ENCODE measurements around the gene MOB4.
"Not testable (repeated sequence)": the region's sequence is repeated elsewhere in the genome, so short reads cannot be mapped to it uniquely, and the experiment has no call there.

MOB4 gene

DNA sequence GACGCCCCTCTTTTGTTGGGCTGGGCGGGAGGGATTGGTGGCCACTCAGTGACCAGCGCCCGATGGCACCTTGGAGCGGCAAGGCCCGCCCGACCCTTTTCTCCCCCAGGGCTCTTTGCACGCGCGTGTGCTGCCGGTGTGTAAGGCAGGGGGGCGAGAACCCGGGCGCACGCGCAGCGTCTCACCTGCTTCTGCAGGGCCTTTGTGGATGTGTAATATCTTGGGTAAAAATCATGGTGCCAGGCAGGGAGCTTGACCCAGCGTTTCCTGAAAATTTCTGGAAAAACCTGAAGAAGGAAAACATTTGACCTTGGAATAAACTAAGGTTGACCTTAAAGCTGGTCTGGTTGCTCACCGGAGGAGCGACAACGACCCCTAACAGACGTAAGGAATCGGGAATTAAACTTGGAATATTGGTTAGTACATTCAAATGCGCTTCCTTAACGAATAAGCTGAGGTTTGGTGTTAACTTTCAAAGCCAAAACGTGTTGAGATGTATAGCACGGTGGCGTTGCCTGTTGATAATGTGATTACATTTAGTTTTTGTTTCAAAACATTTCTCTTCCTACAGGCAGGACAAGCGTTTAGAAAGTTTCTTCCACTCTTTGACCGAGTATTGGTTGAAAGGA is 15.2 kb upstream of the MOB4 start:
- Mint-ChIP-seq H3K4me3 (peak overlapping the region; percentile 88 to 100), H3K9me3 (no peaks in the 10 kb centered on the region), H3K27me3 (no peaks in the 10 kb centered on the region), H3K4me1 (peaks cover 63% of the 10 kb centered on the region), H3K27ac (peak overlapping the region; percentile 96)
- DNase-seq (no peak), ATAC-seq (peak; percentile 4)

DNA sequence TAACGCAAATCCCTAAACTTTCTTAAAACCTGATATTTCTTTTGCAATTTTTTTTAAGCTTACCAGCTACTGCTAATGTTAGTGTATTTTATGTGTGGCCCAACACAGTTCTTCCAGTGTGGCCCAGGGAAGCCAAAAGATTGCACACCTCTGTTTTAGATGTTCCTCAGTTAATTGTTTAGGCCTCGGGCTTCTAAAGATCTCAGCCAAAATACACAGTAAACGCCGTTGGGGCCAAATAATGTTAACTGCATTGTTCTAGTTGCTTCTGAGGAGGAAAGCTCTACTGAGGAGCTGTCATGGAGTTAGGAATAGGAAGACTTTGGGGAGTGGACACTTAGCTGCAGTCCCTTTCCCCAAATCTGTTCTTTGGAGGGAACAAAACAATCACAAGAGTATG is 13.7 kb upstream of the MOB4 start:
- Mint-ChIP-seq H3K27ac (peak overlapping the region; percentile 91 to 94), H3K27me3 (no peaks in the 10 kb centered on the region), H3K4me3 (peak overlapping the region; percentile 88 to 100), H3K4me1 (peaks cover 48% of the 10 kb centered on the region), H3K9me3 (no peaks in the 10 kb centered on the region)
- DNase-seq (no peak), ATAC-seq (no peak)

DNA sequence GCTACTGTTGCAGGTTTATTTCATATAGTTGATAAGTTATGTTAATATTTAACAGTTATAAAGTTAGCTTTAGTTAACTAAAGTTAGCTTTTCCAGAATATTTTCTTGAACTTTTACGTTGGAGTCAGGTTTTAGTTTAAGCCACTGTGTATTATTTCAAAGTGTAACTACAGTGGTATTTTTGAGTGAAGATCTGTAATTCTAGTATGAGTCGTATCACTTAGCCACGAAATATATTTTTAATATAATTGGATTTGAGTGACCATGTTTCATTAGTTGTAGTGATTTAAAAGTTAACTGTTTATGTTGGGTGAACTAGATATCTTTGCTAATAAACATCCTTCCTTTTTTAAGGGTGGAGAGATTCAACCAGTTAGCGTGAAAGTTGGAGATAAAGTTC is 13.2 kb upstream of the MOB4 start:
- Mint-ChIP-seq H3K4me3 (peak overlapping the region in 1 of 2 donors; percentile 100), H3K4me1 (peaks cover 43% of the 10 kb centered on the region), H3K9me3 (no peaks in the 10 kb centered on the region), H3K27ac (peak overlapping the region in 1 of 2 donors; percentile 94), H3K27me3 (no peaks in the 10 kb centered on the region)
- DNase-seq (no peak), ATAC-seq (no peak)

DNA sequence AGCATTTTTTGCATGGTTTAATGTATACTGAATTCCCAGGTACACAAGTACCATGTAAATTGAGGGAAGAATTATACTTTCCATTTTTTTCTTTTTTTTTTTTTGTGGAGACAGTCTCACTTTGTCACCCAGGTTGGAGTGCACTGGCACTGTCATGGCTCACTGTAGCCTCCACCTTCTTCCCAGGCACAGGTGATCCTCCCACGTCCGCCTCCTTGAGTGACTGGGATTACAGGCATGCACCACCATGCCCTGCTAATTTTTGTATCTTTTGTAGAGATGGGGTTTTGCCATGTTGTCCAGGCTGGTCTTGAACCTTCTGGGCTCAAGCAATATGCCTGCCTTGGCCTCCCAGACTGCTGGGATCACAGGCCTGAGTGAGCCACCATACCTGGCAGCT is 11.9 kb upstream of the MOB4 start:
- H3K4me1 Mint-ChIP-seq = peaks cover 37% of the 10 kb centered on the region
- ATAC-seq (no peak), DNase-seq (no peak)
- H3K9me3 Mint-ChIP-seq = no peaks in the 10 kb centered on the region
- H3K4me3 Mint-ChIP-seq = peak overlapping the region in 1 of 2 donors; percentile 8
- peak overlapping the region; percentile 46 to 67 for H3K27ac Mint-ChIP-seq
- no peaks in the 10 kb centered on the region for H3K27me3 Mint-ChIP-seq

DNA sequence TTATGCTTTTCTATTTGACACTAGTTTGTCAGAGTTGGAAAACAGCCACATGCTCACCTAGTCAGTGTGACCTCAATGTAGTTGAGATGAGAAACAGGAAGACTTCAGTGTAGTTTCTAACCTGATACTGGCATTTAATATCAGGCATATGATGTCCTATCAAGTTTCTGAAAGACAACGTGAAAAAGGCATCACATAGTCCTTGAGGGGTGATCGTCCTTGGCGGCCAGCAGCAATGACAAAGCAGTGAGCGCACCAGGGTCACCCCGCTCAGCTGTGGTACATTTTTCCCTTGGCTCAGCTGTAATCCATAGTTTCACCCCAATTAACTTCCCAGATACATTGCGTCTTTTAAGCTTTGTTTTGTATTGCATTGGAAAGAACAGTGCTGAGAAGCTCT is 11.4 kb upstream of the MOB4 start:
- H3K4me3 Mint-ChIP-seq = no peak overlapping the region
- H3K27me3 Mint-ChIP-seq = no peaks in the 10 kb centered on the region
- peak overlapping the region in 1 of 2 donors; percentile 48 for H3K27ac Mint-ChIP-seq
- H3K9me3 Mint-ChIP-seq = no peaks in the 10 kb centered on the region
- ATAC-seq (no peak), DNase-seq (no peak)
- peaks cover 37% of the 10 kb centered on the region for H3K4me1 Mint-ChIP-seq

DNA sequence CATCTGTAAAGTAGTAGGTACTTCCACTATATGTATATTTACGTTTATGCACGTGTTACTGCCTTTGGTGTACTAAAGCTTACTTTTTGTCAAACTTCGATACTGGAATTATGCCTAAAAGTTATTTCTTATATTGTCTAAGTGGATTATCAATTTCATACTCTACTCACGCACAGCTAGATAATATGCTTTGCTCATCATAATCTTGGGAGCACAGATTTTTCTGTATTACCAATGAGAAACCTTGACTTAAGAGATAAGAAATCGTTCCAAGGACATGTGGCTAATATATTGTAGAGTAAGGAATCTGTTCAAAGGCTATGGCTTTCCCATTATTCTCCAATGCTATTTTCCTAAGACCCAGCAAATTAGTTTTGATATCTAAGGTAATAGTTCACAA is 9.2 kb upstream of the MOB4 start:
- Mint-ChIP-seq H3K27me3 (no peaks in the 10 kb centered on the region), H3K9me3 (no peaks in the 10 kb centered on the region), H3K4me3 (no peak overlapping the region), H3K27ac (no peak overlapping the region), H3K4me1 (peaks cover 28% of the 10 kb centered on the region)
- DNase-seq (no peak), ATAC-seq (no peak)

DNA sequence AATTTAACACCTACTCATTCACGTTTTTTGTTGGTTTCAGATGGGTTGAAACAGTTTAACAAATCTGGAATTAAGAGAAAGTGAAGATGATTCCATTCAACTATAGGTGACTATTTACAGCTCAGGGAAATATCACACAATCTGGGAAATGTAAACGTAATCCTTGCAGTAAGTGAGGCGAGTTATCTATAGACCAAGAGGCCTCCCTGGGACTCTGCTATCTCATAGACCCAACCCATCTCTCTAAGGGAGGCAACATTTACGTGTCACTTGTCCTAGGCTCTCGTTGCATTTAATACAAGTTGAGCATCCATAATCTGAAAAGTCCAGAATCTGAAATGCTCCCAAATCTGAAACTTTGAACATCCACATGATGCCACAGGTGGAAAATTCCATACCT is 2.0 kb upstream of the MOB4 start:
- no peaks in the 10 kb centered on the region for H3K9me3 Mint-ChIP-seq
- no peak overlapping the region for H3K27ac Mint-ChIP-seq
- ATAC-seq (no peak), DNase-seq (no peak)
- peaks cover 26% of the 10 kb centered on the region for H3K4me1 Mint-ChIP-seq
- H3K4me3 Mint-ChIP-seq = no peak overlapping the region
- H3K27me3 Mint-ChIP-seq = no peaks in the 10 kb centered on the region

DNA sequence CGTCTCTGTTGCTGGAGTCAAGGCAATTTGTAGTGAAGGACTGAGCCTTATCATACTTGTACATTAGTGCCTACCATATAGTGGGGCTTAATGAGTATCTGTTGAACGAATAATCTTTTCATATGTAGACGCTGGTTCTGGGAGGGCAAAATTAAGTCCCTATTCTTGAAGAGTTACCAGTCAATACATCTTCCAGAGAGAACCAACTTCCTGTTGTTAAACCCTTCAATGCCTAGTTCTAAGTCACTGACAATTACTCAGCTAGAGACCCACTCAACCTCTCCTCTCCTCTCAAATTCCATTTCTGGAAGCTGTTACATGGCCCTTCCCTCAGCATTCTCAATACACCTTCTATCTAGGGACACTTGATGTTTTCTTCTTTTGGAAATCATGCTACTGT is 1.1 kb upstream of the MOB4 start:
- Mint-ChIP-seq H3K27ac (peak overlapping the region; percentile 97 to 100), H3K4me1 (peaks cover 28% of the 10 kb centered on the region), H3K27me3 (no peaks in the 10 kb centered on the region), H3K4me3 (peak overlapping the region; percentile 96 to 97), H3K9me3 (no peaks in the 10 kb centered on the region)
- DNase-seq (no peak), ATAC-seq (no peak)

DNA sequence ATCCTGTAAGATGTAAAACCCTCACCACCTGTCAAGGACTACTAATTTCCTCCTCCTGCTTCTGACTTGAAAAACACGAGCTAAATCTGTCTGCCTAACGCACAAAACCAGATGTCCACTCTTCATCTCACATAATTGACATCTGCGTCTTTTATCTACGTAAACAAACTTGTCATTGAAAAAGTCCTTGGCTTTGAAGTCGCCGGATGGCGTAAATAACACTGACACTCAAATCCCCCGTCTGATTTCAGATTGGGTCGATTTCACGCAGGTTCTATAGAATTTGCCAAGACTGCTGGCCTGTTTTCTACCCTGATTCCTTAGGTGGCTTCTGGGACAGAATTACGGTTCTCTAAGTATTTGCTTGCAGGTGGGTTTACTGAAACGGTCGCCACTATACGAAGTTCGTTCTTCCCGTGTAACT is 539 bp upstream of the MOB4 start:
- peak; percentile 4 for ATAC-seq
- Mint-ChIP-seq H3K4me3 (peak overlapping the region; percentile 96 to 97), H3K27ac (peak overlapping the region; percentile 97 to 100), H3K9me3 (no peaks in the 10 kb centered on the region), H3K4me1 (peaks cover 28% of the 10 kb centered on the region), H3K27me3 (no peaks in the 10 kb centered on the region)
- no peak for DNase-seq

DNA sequence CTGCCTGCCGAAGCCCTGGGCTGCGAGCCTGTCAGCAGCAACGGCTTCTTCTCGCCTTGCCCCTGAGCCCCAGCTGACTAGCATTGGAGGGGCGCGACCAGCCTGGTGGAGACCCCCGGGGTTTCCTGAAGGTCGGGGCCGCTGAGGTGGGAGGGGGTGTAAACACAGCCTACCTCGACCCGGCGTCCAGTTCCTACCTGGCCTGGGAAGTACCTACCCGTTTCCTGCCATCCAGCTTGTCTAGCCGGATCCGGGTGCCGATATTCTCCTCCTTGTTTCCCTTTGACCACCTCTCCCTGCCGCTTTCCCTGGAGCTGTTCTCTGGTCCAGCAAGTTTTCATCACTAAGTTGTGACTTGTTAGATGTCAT is 511 bp downstream of the MOB4 start:
- DNase-seq (no peak), ATAC-seq (peak; percentile 27)
- H3K27ac Mint-ChIP-seq = peak overlapping the region; percentile 97 to 100
- peaks cover 0 to 7% of the 10 kb centered on the region in 2 donors for H3K9me3 Mint-ChIP-seq
- peak overlapping the region; percentile 96 to 97 for H3K4me3 Mint-ChIP-seq
- H3K27me3 Mint-ChIP-seq = no peaks in the 10 kb centered on the region
- peaks cover 28% of the 10 kb centered on the region for H3K4me1 Mint-ChIP-seq

DNA sequence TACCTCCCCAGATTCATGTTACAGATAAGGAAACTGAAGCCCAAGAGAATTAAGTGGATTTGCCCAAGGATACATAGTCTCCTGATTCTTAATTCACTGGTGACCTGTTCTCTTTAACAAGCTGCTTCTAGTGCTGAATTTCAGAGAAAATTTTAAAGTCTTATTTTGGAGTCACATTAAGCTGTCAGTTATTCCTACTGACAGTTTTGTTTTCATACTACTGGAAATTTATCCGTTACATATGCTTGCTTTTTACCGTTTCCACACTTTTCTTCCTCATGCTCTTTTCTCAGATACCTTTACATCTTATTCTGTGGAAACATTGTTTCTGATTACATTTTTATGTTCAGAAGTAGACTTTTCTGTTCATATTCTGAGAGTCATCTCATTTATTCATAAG is 1.3 kb downstream of the MOB4 start:
- no peak for DNase-seq
- Mint-ChIP-seq H3K4me1 (peaks cover 28% of the 10 kb centered on the region), H3K27me3 (no peaks in the 10 kb centered on the region), H3K9me3 (peaks cover 0 to 7% of the 10 kb centered on the region in 2 donors), H3K27ac (peak overlapping the region in 1 of 2 donors; percentile 84), H3K4me3 (peak overlapping the region; percentile 96 to 97)
- no peak for ATAC-seq

DNA sequence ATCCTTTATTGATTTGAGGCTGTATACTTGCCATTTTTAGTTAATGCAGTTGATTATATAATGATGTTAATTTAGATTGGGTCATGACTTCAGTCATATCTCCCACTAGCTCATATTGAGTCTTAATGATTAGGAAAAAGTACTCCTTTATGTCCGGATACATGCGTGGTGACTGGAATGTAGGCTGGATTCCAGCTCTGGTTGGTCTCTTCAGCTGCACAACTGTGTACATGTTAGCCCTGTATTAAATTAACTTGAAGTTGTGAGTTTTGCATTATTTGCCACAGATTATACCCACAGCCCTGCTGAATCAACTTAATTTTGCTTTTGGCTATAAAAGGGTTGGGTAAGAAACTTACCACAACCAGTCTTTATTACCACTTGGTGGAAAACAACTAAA is 22.5 kb downstream of the MOB4 start:
- DNase-seq (no peak), ATAC-seq (no peak)
- H3K27me3 Mint-ChIP-seq = no peaks in the 10 kb centered on the region
- H3K4me1 Mint-ChIP-seq = peaks cover 31% of the 10 kb centered on the region
- H3K9me3 Mint-ChIP-seq = no peaks in the 10 kb centered on the region
- no peak overlapping the region for H3K4me3 Mint-ChIP-seq
- no peak overlapping the region for H3K27ac Mint-ChIP-seq

DNA sequence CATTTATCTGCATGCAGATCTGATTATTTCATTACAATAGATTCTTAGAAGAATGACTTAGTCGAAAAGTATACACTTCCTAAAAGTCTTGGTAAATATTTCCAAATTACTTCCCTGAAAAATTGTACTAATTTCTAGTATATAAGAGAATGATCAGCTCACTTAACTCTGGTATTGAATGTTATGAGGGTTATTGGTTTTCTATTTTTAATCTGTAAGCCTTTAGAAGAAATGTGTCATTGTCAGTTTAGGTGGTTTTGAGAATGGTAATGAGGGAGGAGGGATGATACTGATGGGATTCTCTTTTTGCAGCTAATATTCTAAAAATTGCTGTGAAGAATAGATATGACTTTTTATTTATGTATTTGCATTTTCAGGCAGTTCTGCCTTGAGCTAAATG is 23.9 kb downstream of the MOB4 start:
- no peak overlapping the region for H3K4me3 Mint-ChIP-seq
- H3K27ac Mint-ChIP-seq = no peak overlapping the region
- H3K4me1 Mint-ChIP-seq = peaks cover 18% of the 10 kb centered on the region
- H3K9me3 Mint-ChIP-seq = no peaks in the 10 kb centered on the region
- no peaks in the 10 kb centered on the region for H3K27me3 Mint-ChIP-seq
- DNase-seq = no peak
- no peak for ATAC-seq

DNA sequence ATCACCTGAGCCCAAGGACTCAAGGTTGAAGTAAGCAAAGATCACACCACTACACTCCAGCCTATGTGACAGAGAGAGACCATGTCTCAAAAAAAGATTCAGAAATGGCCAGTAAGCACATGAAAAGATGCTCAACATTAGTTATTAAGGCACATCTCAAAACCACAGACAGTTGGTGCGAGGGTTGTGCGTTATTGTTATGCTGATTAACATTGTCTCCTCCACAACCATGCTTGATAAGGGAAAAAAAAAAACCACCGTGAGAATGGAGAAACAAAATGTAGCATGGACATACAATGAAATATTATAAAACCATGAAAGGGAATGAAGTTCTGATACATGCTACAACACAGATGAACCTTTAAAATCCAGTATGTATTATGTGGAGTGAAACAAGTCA is 27.3 kb downstream of the MOB4 start:
- Mint-ChIP-seq H3K9me3 (no peaks in the 10 kb centered on the region), H3K27ac (no peak overlapping the region), H3K4me3 (no peak overlapping the region), H3K27me3 (no peaks in the 10 kb centered on the region), H3K4me1 (peaks cover 9% of the 10 kb centered on the region)
- no peak for ATAC-seq
- DNase-seq = no peak

DNA sequence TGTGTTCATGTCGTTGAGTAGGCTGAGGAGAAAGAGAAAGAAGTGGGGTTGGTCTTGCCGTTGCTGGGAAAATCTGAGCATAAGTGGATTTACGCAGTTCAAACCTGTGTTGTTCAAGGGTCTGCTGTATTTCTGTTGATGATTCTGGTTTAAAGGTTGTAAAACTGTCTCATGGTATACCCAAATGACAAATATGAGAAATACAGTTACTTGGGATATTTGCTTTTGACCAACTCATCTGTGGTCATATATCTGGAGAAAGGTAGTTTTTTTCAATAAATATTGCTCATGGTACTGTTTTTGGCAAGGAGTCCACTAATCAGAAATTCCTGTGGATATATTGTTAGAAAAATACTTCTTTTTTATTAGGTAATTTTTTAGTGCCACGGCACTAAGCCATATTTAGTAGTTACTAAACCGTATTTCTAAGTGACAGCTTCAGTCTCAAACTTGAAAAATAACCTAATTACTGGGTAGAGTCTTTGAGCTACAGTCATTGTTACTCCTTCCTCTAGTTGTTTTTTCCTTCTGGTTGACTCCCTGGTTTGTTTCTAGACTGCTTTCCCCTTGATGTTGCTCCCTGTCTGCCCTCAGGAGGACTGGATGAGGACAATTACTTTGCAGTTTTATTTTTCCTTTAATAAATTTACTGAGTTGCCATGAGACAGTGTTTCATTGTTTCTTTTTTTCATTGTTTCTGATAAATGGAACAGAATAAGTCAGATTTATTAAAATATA is 31.5 kb downstream of the MOB4 start:
- no peak overlapping the region for H3K27ac Mint-ChIP-seq
- no peaks in the 10 kb centered on the region for H3K9me3 Mint-ChIP-seq
- H3K27me3 Mint-ChIP-seq = no peaks in the 10 kb centered on the region
- H3K4me1 Mint-ChIP-seq = no peaks in the 10 kb centered on the region
- ATAC-seq = no peak
- DNase-seq = no peak
- H3K4me3 Mint-ChIP-seq = no peak overlapping the region

DNA sequence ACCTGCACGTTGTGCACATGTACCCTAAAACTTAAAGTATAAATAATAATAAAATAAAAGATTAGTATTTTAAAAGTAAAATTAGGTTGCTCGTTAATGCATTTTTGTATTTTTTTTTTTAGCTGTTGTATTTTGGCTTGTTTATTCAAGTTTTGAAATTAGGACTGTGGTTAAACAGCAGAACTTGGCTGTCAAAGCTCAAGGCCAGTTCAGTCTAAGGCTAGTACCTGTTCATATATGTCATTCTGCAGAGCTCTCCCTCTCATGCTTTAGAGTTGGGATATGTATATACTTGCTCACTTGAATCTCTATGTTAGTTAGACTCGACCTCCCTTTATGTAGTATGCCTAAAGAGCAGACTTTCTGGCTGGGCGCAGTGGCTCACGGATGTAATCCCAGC is 32.7 kb downstream of the MOB4 start:
- H3K27me3 Mint-ChIP-seq = no peaks in the 10 kb centered on the region
- H3K27ac Mint-ChIP-seq = no peak overlapping the region
- DNase-seq (no peak), ATAC-seq (no peak)
- no peaks in the 10 kb centered on the region for H3K9me3 Mint-ChIP-seq
- no peak overlapping the region for H3K4me3 Mint-ChIP-seq
- H3K4me1 Mint-ChIP-seq = no peaks in the 10 kb centered on the region

DNA sequence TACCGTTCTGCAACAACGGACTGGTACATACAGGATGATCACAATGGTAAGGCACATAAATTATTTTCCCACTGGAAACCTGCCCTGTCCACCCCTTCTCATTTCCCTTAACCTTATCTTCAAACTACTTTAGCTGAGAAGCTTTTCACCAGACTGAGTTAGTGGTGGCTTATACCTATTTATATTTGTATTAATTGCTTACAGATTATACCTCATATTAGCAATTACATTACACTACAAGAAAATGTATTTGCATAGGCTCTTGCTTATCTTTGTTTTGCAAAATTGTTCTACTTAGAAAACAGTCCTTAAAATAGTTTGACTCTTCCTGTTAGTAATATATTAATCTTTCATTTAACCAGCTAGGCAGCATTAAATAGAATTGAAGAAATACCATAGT is 35.4 kb downstream of the MOB4 start:
- H3K4me3 Mint-ChIP-seq, H3K27me3 Mint-ChIP-seq, H3K27ac Mint-ChIP-seq, ATAC-seq, H3K4me1 Mint-ChIP-seq, DNase-seq, H3K9me3 Mint-ChIP-seq: not testable (repeated sequence)
